HepG2 (cell line): ENCODE data around the gene ZSWIM5. TPM values are rescaled to one million over a fixed set of nuclear protein-coding genes. Genes with fewer than 3 reads are reported as not detected.

Experiments
- CEBPB ChIP-seq: IDR thresholded peaks from 2 replicates; pipeline ENCODE4 v1.6.1; 2011; ENCODE audit warnings: low read depth, low read length, improper control_type of control experiment, borderline replicate concordance
- DNMT1 ChIP-seq: sonication (generic); formaldehyde crosslinking; IDR thresholded peaks from 2 replicates; pipeline ENCODE4 v1.5.1; 2020; ENCODE audit warnings: mild to moderate bottlenecking, missing genetic modification reagents
- DRAP1 ChIP-seq: IDR thresholded peaks from 2 replicates; pipeline ENCODE4 v1.6.1; 2016; ENCODE audit warnings: missing genetic modification reagents, missing compliant biosample characterization
- ETV5 ChIP-seq: IDR thresholded peaks from 2 replicates; pipeline ENCODE4 v1.6.1; 2018; ENCODE audit warnings: missing biosample characterization, missing genetic modification reagents, inconsistent platforms, borderline replicate concordance
- GTF3A ChIP-seq: sonication (generic); formaldehyde crosslinking; conservative IDR thresholded peaks from 2 replicates; pipeline ENCODE4 v1.4.0; 2020; ENCODE audit warnings: mild to moderate bottlenecking, missing genetic modification reagents
- PLRG1 ChIP-seq: fragments of 450-650 bp; conservative IDR thresholded peaks from 2 replicates; pipeline ENCODE4 v1.6.1; 2016
- WIZ ChIP-seq: sonication (generic); formaldehyde crosslinking; IDR thresholded peaks from 2 replicates; pipeline ENCODE4 v1.5.1; 2020; ENCODE audit warnings: mild to moderate bottlenecking, missing genetic modification reagents
- ZNF335 ChIP-seq: sonication (generic); formaldehyde crosslinking; IDR thresholded peaks from 2 replicates; pipeline ENCODE4 v1.4.0; 2020; ENCODE audit warnings: missing genetic modification reagents
- ZNF441 ChIP-seq: sonication (generic); formaldehyde crosslinking; IDR thresholded peaks from 2 replicates; pipeline ENCODE4 v1.7.0; 2021; ENCODE audit warnings: missing genetic modification reagents, borderline replicate concordance
- ZNF609 ChIP-seq: sonication (generic); formaldehyde crosslinking; IDR thresholded peaks from 2 replicates; pipeline ENCODE4 v1.4.0; 2020; ENCODE audit warnings: mild to moderate bottlenecking, missing genetic modification reagents, borderline replicate concordance
- ZNF713 ChIP-seq: sonication (generic); formaldehyde crosslinking; IDR thresholded peaks from 2 replicates; pipeline ENCODE4 v1.4.0; 2020; ENCODE audit warnings: mild to moderate bottlenecking, missing genetic modification reagents
- ZSCAN12 ChIP-seq: sonication (generic); formaldehyde crosslinking; IDR thresholded peaks from 2 replicates; pipeline ENCODE4 v1.9.0; 2021; ENCODE audit warnings: mild to moderate bottlenecking, missing genetic modification reagents
- polyA plus RNA-seq, 8 experiments: library from polyadenylated mRNA; depleted of rRNA in 3 of 8; stranded (reverse) in 7 of 8; unstranded in 1 of 8; fragments of >200 nt; fragmentation: Illumina TruSeq in 4 of 8; extraction: Trizol in 4 of 8; gene quantifications; 2 replicates each; pipeline versions ENCODE4 v1.2.1 to v1.2.3, GENCODE V29; 2011 to 2016; ENCODE audit warnings: low read depth in 4 of 8, missing spikeins in 1 of 8, mixed read lengths in 1 of 8; ENCODE audit not compliant: insufficient read depth in 1 of 8
- total RNA-seq, 5 experiments: library from RNA; depleted of rRNA; stranded (reverse); fragments of >200 nt; fragmentation: Illumina TruSeq; extraction: Trizol; gene quantifications; 2 replicates each; pipeline ENCODE4 v1.2.3, GENCODE V29; 2016; ENCODE audit warnings: low read depth in 1 of 5

The ZSWIM5 gene
- total and polyA plus RNA-seq, 2 of the 13 experiments (the other 11 are each of a cell fraction or from before 2014, with no cell fraction given) = 11.0 to 20.6 TPM

GRCh38 chr1:45135316-45135715, 71.1 kb downstream of the ZSWIM5 start (continued):
- TF ChIP-seq ZNF713 (CRISPR knock-in tag) = no peak
- TF ChIP-seq ZSCAN12 (CRISPR knock-in tag) = no peak
- no peak for TF ChIP-seq WIZ (CRISPR knock-in tag)
- TF ChIP-seq DNMT1 (CRISPR knock-in tag) = no peak
- TF ChIP-seq ETV5 (CRISPR knock-in tag) = no peak
- TF ChIP-seq ZNF441 (CRISPR knock-in tag) = no peak
- no peak for TF ChIP-seq ZNF609 (CRISPR knock-in tag)
- no peak for TF ChIP-seq ZNF335 (CRISPR knock-in tag)
- TF ChIP-seq PLRG1 = no peak
- no peak for TF ChIP-seq DRAP1
- no peak for TF ChIP-seq CEBPB
- TF ChIP-seq GTF3A = no peak
